ENCODE measurements around the gene WDHD1.
"Not testable (repeated sequence)": the region's sequence is repeated elsewhere in the genome, so short reads cannot be mapped to it uniquely, and the experiment has no call there.

WDHD1 gene

DNA sequence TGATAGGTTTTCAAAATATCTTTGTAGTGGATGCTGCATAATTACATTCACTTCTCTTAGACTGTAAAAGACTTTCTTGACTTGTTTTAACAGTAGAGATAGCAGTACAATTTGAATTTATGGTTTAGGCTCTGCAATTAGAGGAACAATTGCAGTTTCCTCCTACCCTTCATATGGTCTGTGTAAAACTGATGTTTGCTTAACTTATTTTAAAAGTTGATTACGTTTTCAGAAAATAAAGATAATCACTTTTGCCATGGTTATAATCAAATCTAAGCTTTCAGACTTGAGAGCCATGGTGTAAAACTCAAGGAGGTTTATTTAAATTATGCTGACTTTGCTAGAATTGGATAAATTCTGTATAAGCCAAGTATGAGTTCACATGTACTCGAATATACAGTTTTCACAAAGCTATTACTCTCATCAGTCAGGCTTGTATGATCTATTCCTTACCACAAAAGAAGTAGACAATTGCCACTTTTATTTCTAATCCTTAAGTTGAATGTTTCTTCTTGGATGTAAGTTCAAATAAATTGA is 22.1 kb upstream of the WDHD1 start:
- DNase-seq (ENCODE audit: low read depth): no peak

DNA sequence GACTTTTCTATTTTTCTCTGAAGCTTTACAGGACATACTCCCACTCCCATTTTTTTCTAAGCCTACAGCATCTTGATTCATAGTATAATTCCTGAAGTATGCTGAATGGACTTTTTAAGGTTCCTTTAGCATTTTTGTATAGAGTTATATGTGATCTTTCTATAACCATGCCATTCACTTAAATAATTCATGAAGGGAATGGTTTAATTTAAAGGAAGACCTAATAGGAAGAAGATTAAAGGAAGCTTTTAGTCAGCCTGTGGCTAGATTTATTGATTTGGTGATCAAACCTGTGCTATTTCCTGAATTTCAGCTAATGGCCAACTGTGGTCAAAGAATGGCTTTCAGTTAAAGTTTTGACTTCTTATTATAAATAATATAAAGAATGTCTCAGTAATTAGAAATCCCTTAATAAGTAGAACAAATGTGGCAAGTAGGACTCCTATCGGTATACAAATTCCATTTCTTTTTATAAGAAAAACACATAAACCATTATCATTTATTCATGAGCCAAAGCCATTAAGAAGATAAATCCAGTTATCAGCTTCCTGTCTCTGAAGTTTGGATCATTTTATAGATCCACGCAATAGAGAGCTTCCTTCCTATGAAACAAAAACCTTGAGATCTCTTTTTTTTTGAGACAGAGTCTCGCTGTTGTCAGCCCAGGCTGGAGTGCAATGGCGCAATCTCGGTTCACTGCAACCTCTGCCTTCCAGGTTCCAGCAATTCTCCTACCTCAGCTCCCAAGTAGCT is 20.6 kb upstream of the WDHD1 start:
- DNase-seq (ENCODE audit: low read depth): no peak

DNA sequence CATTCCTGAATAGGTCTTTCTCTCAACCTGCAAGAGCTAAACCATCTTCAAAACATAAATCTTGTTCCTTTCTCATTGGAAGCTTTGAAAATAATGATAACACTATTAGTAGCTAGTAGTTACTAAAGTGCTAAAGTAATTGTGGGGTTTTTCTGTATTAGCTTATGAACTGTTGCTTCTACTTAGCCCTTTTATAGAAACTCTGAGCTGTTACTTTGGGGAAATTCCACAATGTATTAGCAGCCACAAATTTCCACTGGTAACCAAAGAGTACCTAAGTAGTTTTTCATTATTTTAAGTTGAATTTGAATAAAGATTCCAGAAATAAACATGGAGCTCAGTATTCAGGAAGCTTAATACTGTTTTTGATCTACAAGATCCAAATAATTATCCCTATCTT is 18.2 kb upstream of the WDHD1 start:
- no peak for DNase-seq (ENCODE audit: low read depth)

DNA sequence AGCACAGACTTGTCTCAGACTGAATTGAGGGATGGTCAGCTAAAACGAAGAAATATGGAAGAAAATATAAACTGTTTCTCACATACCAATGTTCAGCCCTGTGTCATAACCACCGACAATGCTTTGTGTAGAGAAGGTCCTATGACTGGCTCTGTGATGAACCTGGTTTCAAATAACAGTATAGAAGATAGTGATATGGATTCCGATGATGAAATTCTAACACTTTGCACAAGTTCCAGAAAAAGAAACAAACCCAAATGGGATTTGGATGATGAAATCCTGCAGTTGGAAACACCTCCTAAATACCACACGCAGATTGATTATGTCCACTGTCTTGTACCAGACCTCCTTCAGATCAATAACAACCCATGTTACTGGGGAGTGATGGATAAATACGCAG is 16.6 kb upstream of the WDHD1 start:
- no peak for DNase-seq (ENCODE audit: low read depth)

DNA sequence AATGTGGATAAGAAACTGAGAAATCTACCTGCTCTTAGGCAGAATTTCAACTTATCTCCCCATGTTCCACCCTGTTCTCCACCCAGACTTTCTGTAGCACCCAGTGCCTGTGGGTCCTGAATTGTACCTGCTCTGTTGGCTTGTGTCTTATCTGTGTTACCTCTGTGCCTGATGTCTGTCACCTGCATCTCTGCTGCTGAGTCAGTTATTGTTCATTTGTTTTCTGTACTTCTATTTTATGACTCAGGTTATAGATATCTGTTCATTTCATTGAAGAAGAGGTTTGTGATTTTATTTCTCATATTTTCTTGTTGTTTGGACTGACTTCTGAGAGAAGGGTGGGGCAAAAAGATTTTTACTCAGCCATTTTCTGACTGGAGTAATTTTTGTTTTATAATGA is 11.8 kb upstream of the WDHD1 start:
- DNase-seq (ENCODE audit: low read depth): no peak

DNA sequence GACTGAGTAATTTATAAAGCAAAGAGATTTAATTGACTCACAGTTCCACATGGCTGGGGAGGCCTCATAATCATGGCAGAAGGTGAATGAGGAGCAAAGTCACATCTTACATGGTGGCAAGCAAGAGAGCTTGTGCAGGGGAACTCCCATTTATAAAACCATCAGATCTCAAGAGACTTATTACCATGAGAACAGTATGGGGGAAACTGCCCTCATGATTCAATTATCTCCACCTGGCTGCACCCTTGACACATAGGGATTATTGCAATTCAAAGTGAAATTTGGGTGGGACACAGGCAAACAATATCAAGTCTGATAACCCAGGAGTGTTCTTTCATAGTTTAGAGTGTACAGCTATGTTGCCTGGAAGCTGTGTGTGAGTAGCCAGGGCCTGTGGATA is 11.1 kb upstream of the WDHD1 start:
- not testable (repeated sequence) for DNase-seq (ENCODE audit: low read depth)

DNA sequence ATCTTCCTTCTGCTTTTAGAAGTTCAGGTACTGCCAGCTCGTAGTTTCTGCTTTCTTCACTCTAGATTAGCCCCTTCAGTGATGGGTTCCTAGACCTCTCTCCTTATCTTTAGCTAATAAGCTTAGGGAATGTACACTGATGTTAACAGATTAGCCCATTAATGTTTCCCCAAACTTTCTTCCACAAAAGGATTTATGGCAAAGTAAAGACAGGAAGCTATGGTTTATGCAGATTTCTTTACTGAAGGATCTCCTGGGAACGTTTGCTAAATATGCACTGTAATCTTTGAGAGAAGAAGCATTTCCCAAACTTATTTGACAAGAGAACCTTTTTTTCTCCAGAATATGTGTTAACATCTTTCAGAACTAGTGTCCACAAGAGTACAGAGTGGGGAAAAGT is 4.3 kb upstream of the WDHD1 start:
- no peak for DNase-seq (ENCODE audit: low read depth)

DNA sequence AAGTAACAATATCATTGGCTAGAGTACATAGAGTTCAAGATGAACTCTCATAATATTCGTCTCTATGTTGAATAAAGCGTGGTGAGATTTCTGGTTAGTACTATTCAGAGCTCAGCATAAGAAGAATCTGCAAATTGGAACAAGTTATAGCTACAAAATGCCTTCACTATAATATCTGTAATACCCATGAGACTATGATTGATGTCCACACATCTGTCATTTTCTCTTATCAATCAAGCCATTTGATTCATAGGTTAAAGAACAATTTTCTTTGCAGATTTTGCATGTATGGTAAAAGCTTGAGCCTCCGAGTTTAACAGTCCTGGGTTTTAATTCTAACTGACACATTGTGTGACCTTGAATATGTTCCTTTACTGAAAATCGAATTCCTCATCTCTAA is 1.6 kb upstream of the WDHD1 start:
- DNase-seq (ENCODE audit: low read depth): no peak

DNA sequence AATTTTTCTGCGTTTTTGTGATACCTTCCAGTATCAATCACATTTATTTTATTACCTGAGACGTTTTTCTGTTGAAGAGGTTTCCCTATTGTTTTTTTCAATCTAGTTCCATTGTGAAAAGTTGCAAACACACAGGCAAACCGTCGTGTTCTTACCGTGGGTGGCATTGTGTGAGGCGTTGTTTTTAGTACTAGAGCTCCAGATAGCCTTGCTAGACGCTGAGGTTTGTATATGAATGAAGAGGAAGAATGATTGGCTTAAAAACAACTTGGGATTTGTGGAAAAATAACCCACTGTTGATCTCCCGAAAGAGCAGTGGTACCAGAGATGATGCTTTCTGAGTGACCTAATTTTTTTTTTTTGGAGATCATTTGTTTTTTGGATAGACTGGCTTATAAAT is 1.2 kb upstream of the WDHD1 start:
- no peak for DNase-seq (ENCODE audit: low read depth)

DNA sequence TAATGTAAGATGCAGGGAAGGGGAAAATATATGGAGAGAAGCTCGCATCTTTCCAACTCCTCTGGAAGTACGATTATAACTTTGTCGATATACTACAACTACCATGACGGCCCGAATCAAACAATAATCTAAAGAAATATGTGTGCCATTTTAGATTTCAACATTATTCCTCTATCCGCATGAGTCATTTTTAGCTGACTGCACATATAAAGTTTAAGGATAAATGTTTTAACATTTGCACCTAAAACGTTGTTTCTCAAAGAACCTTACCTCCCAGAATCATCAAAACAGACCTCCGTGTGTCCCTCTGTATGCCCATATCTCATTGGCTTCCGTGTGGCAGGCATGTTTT is 482 bp downstream of the WDHD1 start:
- no peak for DNase-seq (ENCODE audit: low read depth)

DNA sequence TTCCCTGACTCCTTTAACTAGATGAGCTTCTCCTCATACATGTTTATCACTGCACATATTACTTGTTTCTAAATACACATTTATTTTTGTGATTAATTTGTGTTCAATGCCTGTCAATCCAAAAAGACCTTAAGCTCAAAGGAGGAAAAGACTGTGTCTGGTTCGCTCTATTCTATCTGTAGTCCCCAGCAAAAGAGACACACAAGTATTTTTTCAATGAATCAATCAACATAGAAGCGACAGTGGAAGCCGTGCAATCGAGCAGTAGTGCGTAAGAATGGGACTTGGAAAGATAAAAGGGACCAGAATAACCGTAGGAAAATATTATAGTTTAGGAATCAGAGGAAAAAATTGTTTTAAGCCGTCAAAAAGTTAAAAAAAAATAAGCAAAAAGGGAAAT is 951 bp downstream of the WDHD1 start:
- DNase-seq (ENCODE audit: low read depth): no peak

DNA sequence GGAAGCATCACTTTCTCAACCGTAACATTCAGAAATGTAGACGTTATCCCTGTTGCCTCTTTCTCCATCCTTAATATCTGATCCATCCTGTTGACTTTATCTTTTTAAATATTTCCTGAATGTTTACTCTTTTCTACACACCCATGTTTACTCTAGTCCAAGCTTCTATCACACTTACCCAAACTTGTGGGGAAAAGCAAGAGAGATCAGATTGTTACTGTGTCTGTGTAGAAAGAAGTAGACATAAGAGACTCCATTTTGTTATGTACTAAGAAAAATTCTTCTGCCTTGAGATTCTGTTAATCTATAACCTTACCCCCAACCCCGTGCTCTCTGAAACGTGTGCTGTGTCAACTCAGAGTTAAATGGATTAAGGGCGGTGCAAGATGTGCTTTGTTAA is 2.5 kb downstream of the WDHD1 start:
- DNase-seq (ENCODE audit: low read depth): not testable (repeated sequence)

DNA sequence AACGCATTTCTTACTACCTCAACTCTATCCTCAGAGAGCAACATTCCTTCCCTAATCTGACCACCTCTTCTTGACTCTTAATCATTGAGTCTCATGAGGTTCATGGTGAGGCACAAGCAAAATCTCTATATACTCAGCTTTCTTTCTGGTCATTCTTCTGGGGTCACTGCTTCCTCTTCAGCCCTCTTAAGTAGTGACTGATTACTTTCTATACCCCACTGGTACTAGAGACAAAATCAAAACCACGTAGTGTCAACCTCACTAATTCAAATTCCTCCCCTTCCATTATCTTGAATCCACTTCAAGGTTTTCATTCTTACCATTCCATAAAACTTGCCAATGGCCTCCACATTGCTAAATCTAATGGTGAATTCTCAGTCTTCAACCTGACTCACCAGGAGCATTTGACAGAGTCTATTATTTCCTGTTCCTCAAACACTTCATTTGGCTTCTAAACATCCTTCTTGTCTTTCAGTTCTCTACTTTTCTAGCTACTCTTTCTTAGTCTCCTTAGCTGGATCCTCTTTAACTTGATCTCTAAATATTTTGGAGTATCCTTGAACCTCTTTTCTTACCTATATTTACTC is 6.8 kb downstream of the WDHD1 start:
- DNase-seq (ENCODE audit: low read depth): no peak

DNA sequence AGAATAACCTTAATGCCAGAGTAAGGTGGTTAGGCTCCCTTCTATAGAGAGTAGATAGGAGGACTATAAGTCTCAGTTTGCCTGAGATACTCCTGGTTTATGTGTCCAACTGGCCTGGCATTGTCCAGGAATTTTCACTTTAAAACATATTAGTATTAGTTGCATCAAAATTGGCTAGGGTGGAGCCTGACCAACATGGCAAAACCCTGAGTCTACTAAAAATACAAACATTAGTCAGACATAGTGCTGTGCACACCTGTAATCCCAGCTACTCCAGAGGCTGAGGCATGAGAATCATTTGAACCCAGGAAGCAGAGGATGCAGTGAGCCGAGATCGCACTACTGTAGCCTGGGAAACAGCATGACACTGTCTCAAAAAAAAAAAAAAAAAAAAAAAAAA is 11.9 kb downstream of the WDHD1 start:
- DNase-seq (ENCODE audit: low read depth): no peak

DNA sequence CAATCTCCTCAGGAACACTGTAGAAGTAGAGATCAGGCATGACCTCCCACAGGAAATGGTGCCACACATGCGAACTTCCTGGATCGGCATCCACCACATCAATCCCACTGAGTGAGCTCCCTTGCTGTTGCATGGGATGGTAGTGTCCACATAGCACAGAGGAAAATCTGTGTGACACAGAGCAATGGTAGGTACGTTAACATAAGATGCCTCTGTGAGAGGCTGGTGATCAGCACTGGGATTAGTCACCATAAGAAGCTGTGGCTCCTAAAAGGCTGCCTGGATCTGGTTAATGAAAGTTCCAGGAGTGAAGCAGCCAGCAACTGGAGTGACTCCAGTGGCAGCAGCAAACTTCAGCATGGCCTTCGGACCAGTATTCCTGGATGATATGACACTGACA is 21.8 kb downstream of the WDHD1 start:
- DNase-seq (ENCODE audit: low read depth): no peak

DNA sequence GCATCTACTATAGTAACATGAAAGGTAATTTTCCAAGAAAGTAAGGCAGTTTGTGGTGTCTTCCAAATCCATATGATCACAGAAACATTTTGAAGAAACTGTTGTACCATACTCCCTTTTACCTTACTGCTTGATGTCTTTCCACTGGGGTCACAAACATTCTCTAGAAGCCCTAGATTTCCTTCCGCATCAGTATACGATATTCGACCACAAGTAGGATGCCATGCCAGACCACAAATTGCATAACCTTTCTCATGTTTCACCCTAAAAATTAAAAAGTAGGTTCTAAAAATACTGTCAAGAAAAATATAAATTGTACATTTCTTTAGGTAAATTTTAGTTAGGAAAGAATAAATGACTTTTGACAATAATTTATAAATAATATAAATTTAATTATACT is 26.5 kb downstream of the WDHD1 start:
- no peak for DNase-seq (ENCODE audit: low read depth)

DNA sequence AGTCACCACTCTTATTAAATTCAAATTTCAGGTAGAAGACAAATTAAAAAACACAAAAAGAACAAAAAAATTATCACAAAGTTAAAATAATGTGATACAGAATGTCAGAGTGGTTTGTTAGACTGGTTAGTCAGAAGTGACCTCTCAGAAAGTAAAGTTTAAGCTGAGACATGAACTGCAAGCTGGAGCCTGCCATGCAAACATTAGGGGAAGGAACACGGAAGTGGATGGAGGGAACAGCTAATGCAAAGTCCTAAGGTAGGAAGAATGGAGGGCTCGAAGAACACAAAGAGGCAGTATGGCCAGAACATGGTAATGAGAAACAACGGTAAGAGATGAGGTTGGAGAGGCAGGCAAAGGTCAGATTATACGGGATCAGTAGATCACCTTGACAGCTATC is 41.7 kb downstream of the WDHD1 start:
- DNase-seq (ENCODE audit: low read depth): no peak

DNA sequence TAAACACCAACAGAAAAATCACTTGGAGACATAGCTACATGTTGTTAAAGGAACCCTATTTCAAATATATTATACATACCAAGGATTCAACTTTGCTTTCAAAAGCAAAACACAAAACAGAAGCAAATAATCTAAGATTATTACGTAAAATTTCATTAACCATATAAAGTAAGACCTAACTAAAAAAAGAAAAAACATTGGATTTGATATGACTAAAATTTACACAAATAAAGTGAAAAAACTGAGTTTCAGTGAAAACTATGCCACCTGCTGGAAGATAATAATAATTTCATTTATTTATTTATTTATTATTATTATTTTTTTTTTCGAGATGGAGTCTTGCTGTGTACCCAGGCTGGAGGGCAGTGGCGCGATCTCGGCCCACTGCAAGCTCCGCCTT is 45.2 kb downstream of the WDHD1 start:
- DNase-seq (ENCODE audit: low read depth): no peak

DNA sequence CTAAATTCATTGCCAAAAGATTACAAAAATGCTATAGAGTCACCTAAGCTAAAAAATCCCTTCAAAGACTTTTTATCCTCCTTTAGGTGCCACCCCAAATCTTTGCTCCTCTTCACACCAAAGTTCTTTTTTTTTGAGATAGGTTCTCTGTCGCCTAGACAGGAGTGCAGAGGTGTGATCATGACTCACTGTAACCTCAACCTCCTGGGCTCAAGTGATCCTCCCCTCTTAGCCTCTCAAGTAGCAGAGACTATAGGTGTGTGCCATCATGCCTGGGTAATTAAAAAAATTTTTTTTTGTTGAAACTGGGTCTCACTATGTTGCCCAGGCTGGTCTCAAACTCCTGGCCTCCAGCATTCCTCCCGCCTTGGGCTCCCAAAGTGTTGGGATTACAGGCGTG is 47.9 kb downstream of the WDHD1 start:
- no peak for DNase-seq (ENCODE audit: low read depth)

DNA sequence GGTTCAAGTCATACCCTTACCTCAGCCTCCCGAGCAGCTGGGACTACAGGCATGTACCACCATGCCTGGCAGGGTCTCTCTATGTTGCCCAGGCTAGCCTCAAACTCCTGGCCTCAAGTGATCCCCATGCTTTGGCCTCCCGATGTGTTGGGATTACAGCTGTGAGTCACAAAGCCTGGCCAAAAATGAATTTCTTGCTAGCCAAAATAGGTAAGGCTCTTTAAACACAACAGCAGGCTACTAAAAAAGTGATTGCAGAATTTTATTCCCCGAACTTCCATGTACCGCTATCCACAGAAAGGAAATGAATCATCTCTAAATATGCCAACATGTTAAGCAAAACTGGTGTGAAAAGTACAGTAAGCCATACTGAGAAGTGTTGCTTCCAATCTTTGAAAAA is 50.6 kb downstream of the WDHD1 start:
- no peak for DNase-seq (ENCODE audit: low read depth)

DNA sequence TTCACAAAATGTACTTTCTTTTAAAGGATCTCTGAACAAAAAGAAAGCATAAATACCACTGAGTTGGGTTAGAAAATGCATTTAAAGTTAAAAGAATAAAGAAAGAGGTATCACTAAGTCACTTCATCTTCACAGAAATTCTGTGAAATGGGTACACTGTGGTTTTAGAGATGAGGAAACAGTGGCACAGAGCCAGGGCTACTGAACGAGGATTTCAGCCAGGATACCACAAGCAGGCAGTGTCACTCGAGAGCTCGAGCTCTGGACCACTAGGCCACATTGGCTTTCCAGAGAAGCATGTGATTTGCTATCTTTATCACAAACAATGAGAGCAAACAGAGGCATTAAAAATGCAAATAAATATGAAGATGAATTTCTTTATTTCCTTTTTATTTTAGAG is 51.0 kb downstream of the WDHD1 start:
- DNase-seq (ENCODE audit: low read depth): no peak

DNA sequence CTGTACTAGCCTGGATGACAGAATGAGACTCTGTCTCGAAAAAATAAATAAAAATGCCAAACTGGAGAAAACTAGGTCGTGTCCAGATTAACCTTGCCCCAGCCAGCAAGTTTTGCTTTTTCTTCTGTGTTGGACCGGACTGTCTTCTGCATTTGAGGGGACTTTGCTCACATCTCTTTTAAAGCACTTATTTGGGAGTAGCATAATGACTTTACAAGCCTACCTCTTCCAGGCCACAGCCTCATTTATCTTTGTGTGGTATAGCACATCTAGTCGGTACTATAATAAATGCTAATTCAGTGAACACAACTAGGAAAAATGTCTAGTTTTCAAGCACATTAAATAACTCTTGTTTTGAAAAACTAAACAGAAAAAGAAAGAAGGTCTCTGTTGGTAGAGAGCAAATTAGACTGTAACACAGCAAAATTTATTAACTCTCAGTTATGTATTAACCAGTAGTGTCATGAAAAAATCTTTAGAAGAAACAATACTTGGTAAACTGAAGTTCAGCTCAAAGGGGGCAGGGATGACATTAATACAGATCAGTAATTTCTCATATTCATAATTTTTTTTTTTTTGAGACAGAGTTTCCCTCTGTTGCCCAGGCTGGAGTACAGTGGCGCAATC is 52.0 kb downstream of the WDHD1 start:
- no peak for DNase-seq (ENCODE audit: low read depth)

DNA sequence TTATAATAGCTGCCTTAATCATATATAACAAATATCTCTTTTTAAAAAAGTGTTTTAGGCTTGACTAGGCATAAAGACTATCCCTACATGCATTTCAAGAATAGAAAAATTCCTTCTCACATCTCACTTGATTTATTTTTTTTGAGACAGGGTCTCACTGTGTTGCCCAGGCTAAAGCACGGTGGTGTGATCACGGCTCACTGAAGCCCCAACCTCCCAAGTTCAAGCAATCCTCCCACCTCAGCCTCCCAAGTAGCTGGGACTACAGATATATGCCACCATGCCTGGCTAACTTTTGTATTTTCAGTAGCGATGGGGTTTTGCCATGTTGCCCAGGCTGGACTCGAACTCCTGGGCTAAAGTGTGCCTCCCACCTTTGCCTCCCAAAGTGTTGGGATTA is 59.4 kb downstream of the WDHD1 start:
- no peak for DNase-seq (ENCODE audit: low read depth)

DNA sequence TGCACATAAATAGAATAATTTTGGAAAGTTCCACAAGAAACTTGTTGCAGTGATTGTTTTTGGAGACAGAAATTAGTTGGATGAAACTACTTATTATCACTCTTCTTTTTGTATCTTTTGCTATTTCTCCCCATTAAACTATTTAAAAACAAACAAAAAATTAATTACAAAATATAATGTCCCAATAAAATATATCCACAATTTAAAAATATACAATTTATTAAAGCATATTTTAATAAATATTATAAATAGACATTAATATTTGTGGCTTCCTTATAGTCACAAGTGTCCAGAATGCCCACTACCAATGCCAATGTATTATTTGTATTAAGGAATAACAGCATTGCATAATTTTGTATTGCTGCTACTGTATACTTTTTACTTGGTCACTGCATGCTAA is 71.8 kb downstream of the WDHD1 start:
- no peak for DNase-seq (ENCODE audit: low read depth)

All from stimulated activated CD8-positive, alpha-beta memory T cell treated with anti-CD3 and anti-CD28 coated beads, Interleukin-7, amount 100 ng/mL, for 24 hours (primary cell).